MV-4-11 (cell line): ENCODE measurements around the gene NOS1AP.

Experiments
- DNase-seq: peaks from one replicate; lab custom pipeline; 2025; lab: John Stamatoyannopoulos, UW

NOS1AP gene

DNA sequence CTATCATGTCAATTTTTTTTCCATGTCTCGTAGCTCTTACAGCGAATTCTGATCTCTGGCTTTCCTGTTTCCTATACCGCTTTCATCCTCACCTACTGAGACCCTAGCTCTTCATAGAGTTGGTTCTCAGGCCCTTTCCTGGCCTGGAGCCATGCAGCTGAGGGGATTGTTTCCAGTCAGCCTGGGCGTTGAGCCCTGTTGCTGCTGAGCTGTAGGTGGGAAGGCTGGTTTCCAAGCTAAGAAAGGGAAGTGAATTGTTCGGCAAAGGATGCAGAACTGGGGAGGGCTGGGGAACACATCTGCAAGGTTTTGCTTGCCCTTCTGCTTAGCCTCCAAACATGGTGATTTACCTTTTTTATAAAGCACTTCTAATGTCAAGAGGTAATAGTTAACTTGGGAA, 265.6 kb downstream of the NOS1AP start:
- no peak for DNase-seq

DNA sequence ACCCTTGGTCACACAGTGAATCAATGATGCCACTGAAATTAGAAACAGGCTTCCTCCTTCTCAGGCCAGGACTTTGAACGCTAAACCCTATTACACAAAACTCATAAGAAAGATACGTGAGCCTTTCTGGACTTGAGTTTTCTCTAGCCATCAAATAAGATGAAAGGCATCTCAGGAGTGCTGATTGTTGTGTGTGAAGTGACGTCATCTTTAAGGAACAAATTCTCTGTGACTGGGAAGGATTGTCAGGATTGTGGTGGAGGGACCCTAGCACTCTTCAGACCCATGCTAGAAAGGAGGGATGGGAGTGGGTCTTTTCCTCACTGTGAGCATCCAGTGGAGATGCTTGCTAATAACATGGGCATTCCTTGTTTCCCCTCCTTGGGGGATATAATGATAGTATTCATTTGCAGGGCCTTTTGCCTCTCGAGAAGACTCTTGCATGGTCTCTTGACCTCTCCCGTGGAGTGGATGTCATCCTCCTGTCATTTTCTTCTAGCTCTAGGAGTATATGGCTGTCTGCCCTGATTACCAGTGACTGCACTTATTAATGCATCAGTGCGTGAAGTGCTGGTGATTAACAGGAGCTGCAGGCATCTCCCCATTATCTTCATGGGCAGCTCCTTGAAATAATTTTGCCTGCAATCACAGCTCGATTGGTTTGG, 267.3 kb downstream of the NOS1AP start:
- DNase-seq = no peak

DNA sequence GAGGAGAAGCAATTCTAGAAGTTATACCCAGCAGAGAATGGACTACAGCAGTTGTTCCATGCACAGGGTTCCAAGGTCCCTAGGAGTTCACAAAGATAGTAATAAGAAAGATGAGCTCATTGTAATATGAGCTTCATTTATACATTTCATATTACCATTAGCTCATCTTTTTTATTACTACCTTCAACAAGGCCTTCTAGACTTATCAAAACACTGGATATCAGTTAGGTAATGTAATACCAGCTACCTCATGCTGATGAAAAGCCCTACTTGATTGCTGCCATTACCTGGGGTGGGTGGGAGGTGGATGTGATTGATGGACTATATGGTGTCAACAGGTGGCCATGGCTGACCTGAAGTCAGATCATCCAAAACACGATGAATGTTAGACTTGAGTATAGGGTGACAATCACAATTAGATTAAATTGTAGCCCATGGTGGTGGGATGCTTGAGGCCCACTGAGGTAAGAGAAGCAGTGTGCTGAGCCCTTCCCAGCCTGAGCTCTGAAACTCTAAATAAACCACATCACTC, 273.0 kb downstream of the NOS1AP start:
- DNase-seq = no peak

DNA sequence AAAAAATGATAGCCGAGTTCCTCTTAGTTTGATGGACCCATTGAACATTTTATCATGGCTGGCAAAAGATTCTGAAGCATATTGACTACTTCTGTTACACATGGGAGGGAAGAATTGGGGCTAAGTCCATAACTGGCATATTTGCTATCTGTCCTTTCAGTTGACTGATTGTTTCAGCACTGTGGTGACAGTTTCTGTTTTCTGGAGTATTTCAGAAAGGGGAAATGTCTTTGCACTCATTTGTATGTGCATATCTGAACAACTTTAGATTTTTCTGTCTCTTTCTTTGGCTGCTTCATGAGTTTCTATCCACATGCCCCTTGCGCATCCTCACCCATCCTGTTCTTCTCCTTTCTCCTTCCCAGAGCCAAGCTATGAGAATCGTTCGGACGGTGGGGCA, 274.0 kb downstream of the NOS1AP start:
- DNase-seq = no peak

DNA sequence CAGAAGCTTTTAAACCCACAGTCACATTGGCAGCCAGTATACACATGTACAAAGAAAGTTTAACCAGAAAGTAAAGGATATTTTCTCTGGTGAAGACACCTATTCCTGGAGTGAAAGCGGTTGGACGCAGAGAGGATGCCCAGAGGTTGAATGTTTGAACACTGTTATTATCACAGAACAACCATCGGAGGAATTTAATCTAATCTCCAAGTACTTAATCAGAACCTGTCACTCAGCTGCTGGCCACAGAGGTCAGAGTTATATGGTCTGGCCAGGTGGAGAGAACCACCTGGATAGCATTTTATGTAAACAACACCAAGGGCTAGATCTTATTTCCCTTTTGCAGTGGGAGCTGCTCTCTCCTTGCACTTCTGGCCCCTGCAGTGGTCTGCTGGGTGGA, 277.8 kb downstream of the NOS1AP start:
- no peak for DNase-seq

DNA sequence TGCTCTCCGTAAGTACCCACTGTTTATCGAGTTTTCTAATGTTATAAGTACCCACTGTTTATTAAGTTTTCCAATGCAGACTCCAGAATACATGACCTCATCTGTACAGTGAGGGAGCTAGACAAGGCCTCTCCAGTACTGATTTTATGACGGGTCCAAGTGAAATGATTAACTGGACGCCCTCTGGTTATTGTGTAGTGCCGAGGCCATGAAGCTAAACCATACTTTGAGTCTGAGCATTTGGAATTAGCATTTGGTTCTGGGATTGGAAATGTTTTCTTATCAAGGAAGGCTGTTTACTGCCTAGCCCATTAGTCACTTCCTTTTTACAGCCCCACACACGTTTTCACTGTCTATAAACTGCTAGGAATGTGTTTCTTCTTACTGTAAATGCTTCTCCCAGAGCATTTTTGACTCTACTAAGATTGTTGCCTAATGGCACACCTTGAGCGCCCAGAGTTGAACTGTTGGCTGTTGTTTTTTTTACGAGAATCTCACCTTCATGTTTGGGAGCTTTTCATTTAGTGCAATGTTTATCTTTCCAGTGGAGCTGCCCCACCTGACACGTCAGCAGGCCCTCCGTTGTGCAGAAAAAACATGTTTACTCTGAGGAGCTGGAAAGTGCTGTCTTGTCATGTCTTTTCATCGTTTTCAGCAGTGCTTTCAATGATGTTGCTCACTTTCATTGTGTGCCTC, 280.3 kb downstream of the NOS1AP start:
- DNase-seq = no peak

DNA sequence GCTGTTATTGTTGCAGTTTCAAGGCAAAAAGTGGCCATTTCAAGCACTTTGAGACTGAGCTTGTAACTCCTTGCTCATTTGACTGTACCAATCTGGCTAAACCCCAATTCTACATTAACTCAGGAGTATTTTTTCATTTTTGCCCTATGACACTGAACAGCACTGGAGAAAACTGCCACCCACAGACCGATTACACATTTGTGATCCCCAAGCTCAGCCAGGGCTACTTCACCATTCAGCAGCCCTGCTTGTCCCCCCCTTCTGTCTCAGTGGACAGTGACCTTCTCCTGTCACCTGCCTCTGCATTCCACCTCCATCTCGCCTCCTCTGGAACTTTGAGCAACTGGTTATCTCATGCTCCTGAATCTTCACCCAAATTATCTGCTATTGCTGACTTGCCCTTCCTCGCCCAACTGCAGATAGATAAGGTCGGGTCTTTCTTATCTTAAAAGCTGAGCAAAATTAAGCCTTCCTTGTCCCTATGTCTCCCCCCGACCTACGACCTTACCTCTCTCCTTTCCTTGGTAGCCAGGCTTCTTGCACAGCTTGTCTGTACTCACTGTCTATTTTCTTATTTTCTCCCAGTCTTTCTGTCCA, 281.9 kb downstream of the NOS1AP start:
- no peak for DNase-seq

DNA sequence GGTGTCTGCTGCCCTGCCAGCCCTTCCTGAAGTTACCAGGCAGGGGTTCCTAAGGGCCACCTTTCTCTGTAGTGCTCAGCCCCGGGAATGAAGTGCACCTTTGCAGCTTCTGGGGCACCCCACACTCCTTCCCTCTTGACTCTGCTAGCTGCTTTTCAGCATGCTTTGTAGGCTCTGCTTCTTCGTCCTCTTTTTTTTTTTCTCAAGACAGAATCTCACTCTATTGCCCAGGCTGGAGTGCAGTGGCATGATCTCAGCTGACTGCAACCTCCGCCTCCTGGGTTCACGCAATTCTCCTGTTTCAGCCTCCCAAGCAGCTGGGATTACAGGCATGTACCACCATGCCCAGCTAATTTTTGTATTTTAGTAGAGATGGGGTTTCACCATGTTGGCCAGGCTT, 282.4 kb downstream of the NOS1AP start:
- peak; percentile 28 for DNase-seq

DNA sequence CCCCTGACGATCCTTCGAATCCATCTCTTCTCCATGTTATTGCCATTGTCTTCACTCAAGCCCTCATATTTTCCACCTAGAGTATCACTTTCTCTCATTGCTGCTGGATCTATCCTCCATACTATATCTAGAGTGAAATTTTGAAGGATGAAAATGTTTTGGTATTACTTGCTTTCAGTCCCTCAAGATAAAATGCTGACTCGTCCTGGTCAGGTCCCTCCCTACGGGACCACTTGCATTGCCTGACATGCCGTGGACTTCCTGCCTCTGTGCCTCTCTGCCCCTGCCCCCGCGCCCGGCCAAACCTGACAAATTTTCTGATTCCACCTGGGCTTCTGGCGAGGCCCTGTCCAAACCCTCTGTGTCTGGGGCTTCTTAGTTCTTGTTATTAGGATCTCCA, 283.6 kb downstream of the NOS1AP start:
- DNase-seq = no peak

DNA sequence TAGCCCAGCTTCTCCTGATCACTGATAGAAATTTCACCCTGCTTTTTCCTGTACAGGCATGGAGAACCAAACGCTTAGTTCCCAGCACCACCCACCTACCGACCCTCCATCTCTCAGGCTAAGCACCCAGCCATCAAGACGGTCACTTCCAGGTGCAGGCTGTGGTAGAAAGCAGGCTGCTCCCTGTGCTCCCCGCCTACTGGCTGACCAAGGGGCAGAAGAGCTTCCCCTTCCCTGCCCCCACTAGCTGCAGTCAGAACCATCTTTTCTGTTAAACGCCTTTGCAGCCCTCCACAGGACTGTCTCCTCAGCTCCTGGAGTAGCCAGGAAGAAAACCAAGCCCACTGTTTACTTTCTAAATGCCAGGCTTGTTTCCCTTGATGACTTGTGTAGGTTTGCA, 284.2 kb downstream of the NOS1AP start:
- DNase-seq = no peak

DNA sequence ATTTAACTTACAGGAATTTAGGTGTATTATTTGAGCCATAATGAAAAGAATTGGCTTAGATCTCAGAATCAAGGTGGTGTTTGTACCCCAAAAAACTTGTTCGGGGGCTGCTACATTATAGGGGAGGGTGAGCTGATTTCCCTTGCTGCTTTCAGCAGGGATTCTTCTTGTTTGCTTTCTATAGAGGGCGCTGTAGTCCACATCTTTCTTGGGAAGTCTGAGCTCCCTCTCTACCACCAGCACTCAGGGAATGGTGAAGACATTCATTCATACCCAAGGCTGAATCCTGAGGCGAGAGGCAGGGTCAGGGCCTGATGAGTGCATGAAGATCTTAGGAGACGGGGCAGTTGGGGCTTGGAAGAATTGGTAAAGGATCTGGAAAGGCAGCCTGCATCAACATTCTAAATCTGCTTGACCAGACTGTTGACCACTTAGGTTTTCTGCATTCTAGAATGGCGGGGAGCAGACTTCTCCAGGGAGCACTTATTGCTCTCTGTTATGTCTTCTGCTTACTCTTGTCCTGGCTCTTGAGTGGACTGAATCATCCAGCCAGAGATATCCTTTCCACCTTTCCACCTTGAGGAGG, 288.3 kb downstream of the NOS1AP start:
- peak; percentile 44 for DNase-seq

DNA sequence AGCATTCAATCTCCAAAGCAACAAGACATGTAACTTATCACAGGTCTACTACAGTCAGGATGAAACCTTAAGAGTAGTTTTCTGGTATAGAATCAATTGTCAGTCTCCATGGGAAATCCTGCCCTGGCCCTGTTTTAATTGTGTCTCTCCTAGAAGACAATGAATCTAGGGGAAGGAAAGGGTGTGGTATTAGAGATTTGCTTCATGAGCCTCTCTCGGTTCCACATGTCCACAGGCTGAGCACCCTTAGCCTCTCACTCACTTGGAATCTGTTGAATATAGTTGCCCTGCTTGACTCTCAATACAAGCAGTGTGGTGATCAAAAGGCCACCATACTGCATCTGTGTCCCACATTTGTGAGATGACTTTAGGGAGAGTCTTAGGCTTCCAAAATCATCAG, 289.4 kb downstream of the NOS1AP start:
- no peak for DNase-seq

DNA sequence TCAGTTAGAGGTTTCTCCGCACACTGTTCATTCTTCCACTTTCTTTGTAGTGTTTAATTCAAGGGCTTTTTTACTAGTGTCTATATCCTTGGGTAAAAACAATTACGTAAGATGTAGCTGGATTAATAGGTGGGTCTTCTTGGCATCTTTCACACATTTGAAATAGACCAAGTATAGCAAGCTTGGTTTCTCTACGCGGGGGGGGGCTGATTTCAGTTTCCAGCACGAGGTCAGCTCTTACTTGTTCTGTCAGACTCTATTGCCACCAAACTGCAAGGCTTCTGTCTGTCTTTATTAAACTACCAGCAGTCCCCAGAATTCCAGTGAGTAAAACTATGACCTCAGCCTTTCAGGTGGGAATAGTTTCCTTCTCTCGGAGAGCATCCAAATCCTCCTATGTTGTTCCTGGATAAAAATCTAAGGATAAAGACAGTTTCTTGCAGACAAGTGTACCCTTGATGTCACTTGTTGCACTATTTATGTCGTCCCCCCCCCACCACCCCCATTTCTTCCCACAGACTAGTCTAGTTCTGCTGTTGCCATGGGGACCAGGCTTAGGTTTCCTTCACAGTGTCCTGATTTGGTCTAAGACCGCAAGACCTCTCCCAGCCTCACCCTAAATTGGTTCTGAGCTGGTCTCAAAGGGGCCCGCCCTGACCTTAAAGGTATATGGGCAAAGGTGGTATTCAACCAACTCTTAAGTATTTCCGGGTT, 290.2 kb downstream of the NOS1AP start:
- DNase-seq = no peak

DNA sequence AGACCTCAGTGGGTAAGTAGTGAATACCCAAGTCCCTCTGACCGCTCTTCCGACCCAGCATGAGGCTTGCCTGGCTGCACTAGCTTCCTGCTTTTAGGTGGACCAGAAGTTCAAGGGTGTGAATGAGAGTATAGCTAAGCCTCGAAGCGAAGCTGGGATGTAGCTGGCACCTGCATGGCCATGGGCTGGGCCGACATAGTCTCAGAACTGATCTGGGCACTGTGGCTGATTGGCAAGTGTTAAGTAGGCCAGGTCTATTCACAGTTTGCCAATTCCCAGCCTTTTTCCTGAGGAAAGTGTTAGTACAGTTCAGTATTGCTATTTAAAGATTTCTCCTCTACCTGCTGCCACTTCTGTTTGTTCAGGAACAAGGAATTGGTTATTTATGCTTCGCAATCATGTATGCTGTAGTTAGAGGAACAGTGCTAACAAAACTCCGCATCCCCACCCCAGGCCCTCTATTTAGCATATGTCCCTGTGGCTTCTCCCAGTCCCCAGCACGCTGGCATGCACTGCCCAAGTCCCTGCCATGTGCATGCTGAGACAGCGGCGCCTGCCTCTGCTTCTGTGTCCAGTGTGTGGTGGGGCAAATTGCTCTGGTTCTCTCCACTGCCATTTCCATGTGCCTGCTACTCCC, 290.9 kb downstream of the NOS1AP start:
- no peak for DNase-seq

DNA sequence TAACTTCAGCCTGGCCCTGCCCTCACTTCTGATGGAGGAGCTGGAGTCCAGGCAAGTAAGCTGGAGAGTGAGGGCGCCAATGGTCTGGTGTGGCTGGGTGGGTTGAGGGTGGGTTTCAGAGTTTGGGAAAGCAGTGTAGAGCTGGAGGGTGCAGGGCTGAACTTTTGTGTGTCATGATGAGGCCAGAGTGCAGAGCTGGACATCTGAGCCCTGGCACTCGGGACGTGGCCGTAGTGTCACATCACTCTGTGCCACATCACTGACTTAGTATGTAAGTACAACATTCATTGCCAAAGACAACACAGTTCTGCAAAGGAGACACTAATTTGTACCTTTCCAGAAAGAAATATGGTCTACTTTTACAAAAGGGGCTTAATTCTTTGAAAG, 291.4 kb downstream of the NOS1AP start:
- no peak for DNase-seq

DNA sequence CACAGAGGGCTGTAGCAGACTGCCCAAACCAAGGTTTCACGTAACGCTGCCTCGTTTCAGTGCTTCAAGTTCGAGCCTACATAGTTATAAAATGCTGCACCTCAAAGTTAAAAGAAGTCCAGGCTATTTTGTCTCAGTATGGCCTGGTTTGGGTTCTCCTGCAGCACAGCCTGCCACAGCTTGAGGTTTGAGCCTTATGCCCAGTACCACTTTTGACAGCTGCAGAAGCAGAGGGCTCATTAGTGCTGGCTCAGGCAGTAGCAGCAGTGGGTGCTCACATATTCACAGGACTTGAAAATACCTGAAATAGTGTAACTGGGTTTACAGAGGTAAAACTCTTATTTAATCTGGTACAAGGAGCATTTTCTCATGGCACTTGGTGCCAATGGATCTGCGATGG, 291.9 kb downstream of the NOS1AP start:
- no peak for DNase-seq

DNA sequence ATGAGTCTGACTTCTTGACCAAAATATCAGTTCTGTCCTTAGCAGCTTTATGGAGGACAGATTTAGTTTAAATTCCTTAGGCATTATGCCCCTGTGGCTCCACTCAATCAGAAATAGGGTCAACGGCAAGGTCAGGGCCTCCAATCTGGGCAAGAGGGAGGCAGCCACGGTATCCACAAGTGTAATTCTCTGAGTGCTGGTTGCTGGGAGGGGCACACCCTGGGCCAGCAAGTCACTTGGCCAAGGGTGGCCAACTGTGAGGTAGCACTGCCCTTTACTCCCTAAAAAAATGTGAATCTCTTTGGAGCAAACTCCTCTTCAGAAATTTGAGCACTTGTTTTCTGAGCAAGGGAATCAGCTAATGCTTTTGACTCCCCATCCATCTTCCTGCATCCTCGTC, 294.3 kb downstream of the NOS1AP start:
- DNase-seq = no peak

DNA sequence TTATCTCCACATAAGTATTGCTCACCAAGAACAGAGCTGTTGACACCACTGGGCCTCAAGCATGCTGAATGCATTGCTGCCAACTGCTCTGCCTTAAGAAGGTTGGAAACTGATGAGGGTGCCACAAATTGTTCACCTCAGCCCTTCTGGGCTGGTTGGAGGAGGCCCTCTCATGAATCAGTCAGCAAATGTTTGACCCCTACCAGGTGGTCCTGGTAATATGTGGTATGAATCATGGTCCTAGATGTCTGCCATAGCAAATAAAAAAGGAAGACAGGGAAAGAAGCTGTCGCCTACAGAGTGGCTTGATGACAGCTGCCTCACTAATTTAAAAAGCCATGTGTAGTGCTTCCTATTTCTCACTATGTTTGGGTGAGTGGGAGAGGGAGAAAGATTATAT, 295.0 kb downstream of the NOS1AP start:
- DNase-seq = no peak

DNA sequence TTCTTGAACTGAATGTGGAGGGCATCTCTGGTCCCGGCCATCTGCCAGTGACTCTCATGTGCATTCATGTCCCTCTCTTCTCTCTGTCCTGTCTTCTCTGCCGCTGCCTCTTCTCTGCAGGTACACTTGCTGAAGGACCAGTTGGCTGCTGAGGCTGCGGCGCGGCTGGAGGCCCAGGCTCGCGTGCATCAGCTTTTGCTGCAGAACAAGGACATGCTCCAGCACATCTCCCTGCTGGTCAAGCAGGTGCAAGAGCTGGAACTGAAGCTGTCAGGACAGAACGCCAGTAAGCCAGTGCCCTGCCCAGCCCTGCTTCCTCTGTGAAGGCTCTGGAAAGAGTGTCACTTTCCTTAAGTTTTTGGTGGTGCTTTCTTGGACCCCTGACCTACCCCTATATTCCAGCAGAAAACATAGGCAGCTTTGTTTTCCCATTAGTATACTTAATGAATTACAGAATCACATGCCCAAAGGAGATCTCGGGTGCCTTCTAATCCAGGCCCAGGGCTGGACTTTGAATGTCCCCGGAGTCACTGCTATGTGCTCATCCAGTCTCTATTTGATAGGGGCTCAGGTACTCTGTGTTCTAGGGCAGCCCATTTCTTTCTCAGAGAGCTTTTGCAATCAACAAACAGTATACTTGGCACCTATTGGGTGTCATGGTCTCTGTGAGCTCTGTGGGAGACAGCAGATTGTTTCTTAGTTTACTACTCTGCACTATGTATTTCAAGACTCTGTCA, 296.0 kb downstream of the NOS1AP start:
- DNase-seq = no peak

DNA sequence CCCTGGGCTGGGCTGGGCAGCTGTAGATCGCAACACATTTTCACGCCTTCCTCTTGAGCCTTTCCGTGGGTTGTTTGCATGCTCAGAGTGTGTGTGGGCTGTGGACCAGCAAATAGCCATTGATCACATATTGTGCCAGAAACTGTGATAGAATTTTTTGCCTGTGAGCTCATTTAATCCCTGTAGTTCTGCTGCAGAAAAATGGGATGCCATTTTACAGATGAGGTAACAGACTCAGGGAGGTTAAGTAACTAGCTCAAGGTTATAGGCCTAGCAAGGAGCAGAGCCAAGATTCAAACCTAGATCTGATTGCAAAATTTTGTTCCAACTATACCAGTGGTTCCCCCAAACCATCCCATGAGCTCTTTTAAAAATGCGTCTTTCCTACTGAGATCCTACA, 296.7 kb downstream of the NOS1AP start:
- no peak for DNase-seq

DNA sequence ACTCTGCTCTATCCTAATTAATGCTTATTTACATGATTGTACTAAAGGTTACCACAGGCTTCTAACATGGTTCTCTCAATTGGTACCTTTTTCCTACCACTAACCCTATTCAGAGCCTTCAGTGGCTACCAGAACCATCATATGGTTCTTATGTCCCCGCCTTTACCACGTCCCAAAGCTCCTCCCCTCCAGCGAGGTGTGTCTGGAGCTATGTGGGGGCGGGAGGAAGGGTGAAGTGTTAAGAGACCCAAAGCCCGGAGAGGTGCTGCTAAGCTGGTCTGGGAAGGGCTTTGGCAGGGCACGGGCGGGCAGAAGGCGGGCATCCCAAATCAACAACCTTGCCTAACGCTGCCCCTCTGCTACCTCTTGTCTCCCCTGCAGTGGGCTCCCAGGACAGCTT, 297.2 kb downstream of the NOS1AP start:
- no peak for DNase-seq
